IPS-NIHi11 (cell line): ENCODE measurements around the gene ZNF532.

Source experiments
- DNase-seq: peaks from one replicate; pipeline ENCODE4 v3.0.0; 2012; ENCODE audit warnings: mixed read lengths, low spot score

The ZNF532 gene

DNA sequence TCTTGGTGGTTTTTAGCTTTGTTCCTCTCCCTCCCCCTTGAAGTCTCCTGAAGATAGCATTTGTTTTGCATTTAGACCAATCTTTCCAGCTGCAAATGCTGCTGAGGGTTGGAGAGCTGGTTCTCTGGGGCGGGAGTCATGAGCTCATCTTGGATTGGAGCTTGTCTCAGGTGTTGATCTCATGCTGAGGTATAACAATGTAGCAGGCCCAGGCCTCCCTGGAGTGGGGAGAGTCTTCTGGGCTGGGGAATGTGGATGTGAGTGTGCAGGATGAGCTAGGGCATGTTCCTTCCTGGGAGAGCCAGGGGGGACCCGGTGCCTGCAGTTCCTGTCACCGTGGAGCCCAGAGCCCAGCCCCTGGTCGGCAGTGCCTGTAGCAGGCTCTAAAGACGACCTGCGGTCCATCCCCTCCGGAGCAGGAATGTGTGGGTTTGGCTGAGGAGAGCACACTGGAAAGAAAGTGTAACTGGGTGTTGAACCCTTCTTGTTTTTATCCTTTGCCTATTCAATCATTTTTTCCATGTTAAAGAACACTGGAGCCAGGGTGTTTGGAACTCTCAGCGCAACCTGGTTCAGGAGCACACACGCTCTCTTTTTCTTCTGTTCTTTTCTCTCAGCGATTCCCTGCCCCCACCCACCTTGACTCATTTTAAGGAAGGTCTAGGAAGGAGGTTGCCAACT is 2.7 kb downstream of the ZNF532 start:
- peak; percentile 80 for DNase-seq

DNA sequence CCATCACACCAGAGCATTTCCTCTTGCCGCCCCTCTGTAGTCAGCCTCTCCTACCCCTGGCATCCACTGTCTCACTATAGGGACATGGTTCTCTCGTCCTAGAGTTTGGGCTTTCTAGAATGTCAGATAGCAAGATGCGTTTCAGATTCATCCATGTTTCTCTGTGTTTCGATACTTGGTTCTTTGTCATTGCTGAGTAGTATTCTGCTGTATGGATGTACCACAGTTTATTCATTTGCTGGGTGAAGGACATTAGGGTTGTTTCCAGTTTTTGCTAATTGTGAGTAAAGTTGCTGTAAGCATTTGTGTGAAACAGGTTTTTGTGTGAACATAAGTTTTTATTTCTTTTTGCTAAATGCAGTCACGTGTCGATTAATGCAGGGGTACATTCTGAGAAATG is 3.8 kb downstream of the ZNF532 start:
- no peak for DNase-seq

DNA sequence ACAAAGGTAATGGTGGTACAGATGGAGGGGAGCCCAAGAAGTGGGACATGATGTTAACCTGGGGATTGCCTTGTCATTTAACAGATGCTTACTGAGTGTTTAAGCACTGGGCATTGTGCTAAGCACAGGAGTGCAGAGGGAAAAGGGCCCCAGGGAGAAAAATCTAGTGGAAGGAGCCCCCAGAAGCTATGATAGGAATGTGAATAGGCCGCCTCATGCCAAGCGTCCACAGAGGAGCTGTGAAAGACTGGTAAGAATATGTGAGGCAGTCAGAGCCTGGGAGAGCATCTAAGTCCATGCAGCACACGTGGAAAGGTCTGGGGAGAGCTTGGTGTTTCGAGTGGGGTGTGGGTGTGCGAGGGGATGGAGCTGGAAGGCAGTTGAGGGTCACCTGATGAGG is 5.5 kb downstream of the ZNF532 start:
- DNase-seq = no peak

DNA sequence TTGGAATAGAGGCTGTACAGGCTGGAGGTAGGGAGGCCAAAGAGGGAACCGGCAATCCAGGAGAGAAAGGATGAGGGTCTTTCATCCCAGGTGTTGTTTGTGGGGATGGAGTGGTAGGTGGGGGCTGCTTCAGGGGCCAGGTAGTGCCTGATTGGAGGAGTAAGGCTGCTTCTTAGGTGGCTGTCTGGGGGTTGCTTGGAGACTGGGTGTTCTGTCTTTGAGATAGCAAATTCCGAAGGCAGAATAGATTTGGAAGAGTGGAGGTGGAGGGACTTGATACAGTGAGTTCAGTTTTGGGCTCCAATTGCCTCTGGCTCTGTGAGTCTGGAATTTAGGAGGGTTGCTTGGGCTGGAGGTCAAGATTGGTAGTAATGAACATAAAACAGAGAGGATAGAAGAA is 5.9 kb downstream of the ZNF532 start:
- DNase-seq = no peak

DNA sequence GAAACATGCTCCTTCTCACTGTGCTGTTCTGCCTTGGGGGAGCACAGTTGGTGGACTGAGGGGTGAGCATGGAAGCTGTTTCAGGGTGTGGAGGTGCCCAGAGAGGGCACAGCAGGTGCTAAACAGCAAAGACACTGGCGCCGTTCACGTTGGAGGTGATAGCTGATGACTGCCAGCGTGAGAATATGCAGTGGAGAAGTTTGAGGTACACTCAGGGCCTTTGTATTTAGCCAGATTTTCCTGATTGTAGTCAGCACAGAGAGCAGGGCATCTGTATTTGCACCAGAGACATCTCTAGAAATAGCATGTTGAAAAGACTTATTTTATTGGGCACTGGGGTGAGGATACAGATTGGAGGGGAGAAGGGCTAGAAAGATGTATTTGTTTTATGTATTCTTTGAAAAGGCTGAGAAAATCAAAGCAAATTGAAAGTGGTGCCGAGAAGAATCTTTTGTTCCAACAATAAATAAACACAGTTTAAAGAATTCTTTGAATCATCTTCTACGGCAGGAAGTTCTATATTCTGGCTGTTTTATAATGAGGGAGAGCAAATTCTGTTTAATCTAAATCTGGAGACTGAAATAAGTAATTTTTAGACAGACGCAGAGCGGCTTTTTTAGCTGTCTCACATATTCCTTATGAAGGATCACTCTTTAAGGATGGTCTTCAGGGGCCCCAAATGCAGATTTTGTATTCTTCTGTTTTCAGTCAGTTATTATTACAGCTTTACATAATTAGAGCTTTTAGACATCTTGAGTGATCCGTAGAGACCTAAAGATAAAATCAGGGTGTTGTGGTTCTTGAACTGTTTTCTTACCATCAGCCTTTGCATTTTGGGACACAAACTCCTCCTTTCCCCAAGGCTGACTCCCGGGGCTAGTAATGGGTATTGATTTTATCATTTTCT is 7.1 kb downstream of the ZNF532 start:
- no peak for DNase-seq

DNA sequence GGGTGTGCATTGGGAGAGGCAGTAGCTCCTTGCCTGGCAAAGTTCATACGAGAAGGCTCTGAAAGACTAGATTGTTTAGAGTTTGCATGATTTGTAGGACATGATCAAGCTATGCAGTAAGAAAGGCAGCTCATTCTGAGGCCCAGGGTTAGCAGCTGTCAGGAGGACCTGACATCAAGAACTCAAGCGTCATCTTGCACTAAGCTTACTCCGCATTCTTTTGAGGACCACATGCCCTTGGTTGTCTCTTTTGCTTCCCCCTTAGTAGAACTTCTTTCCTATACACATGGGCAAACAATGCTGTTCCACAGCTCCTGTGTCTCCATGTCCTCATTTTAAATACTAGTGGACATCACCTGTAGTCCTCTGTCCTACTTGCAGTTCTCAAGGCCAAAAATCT is 14.0 kb downstream of the ZNF532 start:
- no peak for DNase-seq

DNA sequence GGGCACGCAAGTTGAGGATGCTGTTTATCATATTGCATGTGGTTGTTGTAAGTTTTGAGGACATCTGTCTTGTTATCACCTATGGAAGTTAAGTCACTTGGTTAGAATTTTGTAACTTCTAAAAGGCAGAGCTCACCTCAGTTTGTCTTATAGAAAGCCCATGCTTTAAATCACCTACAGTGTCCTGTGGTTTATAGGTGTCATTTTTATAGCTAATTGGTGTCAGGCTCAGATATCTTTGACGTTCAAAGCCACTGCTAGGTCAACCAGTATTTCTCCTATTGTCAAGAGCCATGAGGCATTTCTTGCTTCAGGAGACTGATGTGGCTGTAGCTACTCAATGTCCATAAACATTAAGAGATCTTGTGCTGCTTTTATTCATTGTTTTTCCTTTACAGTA is 16.8 kb downstream of the ZNF532 start:
- DNase-seq = no peak

DNA sequence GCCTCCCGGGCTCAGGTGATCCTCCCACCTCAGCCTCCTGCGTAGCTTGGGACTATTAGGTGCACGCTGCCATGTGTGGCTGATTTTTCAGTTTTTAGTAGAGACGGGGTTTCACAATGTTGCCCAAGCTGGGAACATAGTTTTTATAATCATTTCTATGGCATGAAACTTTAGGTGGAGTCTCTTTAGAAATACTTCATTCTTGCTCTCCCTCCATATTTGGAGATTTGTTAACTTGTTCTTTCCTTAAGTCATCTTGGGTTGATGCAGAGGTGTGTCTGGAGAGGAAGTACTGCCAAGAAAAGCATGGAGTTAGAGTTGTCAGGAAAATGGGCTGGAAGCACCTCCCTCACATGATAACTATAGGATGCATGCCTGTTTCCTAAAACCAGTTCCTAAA is 17.4 kb downstream of the ZNF532 start:
- DNase-seq = no peak

DNA sequence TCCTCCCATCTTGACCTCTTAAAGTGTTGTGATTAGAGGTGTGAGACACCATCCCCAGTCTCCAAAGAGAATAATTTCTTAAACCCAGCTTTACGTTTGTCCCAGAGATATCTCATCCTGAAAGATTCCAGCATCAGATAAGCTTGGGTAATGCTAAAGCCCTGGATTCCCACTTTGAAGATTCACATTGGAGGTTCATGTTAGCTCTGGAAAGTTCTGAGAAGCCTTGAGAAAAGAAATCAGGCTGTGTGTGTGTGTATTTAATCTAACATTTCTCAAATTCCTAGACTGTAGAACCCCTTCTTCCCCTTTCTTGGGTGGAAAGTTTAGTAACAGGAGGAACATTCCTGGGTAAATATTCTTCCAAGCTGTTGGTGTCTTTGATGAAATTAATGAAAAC is 18.0 kb downstream of the ZNF532 start:
- DNase-seq = no peak

DNA sequence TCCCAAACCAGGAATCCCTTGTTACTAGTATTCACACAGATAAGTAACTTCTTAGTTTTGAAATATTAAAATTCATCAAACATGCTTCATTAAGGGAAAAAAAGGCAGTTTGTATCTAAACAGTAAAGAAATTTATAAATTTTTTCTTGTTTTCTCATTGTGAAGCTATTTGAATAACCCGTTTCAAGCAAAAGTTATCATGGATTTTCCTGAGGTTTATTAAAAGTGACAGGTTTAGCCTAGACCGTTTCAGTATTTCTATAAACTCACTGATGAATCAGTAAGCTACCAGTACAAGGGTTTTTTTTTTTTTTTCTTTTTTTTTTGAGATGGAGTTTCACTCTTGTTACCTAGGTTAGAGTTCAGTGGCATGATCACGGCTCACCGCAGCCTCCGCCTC is 20.0 kb downstream of the ZNF532 start:
- no peak for DNase-seq

DNA sequence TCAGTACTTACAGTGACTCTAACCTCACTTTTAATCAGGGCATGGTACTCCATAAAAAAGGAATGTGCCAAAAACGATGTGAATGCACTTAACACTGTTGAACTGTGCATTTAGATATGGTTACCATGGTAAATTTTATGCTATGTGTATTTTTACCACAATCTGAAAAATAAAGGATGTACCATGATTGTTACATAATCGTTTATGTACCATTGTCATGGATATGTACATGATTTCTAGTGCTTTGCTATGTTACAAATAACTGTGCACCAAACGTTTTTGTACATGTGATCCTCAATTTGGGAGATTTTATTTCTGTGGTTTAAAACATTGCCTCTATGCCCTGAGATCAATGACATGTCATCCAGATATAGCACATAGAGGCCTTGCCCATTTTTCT is 21.8 kb downstream of the ZNF532 start:
- no peak for DNase-seq

DNA sequence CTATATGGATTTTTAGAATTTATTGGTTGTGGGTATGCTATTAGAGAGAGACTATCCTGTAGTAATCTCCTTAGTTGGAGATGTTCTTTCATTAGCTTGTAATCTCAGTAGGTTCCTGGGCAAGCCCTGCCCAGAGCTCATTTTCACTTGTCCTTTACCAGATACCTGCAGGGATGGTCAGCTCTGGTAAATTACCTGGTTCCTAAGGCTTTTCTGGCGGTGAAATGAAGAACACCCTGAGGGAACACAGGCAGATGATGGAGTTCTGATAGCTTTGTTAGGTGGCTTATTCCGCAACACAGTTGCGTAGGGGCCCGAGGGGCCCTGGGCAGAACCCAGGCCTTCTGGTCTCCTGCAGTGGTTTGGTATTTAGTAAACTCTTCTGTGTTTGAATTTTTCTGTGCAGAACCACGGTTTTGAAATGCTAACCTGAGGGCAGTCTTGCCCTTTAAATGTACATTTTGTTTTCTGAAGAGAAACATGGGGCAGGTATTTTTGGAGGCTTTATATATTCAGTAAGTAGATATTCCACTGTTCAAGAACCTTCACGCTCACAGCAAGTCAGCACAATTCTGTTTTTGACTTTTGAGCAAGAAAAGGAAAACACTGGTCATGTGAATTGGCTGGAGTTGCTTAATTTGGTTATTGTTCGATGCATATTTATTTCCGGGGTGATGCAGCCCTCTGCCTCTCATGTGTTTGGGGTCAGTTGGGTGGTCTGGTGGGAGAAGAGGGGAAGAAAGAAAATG is 22.4 kb downstream of the ZNF532 start:
- DNase-seq = no peak

DNA sequence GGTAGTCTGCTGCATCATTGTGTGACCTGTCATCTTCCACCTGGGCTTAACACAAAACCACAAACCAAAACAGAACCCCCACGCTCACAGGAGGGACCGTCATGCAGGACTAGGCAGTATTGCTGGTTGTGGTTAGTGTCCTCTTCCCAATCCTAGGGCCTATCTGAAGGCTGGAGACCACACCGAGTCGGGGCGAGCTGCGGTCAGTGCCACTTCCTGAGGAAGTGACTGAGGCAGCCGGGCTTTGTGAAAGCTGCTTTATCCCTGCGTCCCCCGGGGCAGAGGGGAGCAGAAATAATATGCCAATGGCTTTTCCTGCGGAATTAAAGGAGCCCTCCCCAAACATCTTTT is 22.9 kb downstream of the ZNF532 start:
- DNase-seq = no peak

DNA sequence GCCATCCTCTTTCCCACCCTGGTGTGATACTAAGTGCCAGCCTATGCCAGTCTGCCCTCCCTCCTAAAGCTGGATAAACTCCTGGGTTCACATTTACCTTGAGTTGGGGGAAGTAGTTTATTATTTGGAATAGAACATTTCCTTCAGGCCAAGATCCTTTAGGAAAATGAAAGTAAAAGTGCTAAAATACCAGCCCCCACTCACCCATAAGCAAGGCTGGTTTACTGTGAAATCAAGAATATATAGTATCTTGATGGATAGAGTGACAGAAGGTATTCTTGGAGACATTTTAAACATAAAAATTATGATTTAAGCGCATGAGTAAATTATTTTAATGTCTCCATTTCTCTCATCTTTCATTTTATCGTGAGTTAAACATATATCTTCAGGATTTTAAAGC is 27.1 kb downstream of the ZNF532 start:
- DNase-seq = no peak

DNA sequence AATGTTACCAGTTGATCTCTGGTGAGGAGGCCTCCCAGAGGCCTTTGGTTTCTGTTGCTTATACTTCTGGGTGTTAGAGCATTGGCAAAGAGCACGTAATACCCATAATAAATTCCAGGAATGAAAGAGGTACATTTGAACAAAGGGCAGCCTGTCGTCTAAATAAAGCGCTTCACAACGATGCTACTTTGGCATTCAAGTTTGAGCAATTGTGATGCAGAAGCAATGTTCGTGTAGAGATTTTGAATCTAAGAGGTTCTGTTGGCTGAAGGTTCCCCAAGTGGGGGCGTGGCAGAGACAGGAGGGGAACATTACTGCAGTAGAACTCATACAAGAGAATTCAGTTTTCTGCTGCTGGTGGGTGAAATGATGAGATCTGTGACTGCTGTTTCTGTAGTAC is 27.8 kb downstream of the ZNF532 start:
- no peak for DNase-seq

DNA sequence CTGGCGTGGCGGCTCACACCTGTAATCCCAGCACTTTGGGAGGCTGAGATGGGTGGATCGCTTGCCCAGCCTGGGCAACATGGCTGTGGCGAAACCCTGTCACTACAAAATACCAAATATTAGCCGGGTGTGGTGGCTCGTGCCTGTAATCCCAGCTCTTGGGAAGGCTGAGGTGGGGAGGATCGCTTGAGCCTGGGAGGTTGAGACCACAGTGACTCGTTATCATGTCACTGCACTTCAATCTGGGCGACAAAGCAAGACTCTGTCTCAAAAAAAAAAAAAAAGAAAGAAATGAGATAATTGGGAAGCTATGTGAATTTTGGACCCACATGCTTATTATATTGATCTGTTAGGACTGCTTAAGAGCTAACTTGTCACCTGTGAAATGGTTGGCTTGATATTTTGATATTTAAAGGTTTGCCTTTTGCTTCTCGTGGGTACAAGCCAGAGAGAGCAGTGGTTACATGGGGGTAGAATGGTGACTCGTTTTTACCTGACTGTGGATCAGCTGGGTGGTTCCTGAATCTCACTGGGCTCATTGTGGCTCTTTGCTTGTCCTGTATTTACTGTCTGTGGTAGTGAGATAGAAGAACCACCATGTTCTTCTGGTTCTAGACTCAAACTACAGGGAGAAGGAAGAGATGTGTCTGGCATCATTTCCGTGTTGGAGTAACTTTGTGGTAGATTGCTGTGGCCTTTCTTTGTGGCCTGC is 28.9 kb downstream of the ZNF532 start:
- no peak for DNase-seq

DNA sequence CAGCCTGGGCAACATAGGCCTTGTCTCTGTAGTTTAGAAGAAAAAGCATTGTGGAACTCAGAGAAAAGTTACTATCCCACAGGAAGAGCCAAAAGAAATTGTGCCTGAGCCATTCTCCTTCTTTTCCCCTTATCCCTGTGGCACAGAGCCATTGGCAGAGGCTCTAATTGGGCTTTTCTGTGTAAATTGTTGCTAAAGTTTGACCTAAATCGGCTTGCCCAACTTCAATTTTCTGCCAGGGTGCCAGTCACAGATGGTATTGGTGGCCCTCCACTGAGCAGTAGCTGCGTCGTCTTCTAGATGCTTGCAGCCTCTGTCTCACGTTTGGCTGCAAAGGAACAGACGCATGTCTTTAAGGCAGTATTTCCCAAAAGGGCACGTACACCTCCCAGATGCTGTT is 30.3 kb downstream of the ZNF532 start:
- DNase-seq = no peak

DNA sequence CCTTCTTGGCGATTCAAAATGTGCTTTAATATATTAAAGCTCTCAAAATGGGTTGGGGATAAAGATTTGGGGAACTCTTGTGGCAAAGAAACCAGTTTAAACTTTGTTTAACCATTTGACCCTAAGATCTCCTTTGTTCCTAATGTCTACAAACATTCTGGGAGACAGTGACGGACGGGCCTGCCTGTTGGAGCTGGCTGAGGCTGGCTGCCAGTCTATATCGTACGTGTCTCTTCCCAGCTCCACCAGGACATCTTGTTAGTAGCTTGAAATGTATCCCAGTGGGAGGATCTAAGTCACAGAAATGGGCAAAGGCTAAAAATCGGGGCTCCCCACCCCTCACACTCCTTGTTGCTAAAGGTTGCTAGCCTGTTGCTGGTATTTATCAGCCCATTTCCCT is 30.7 kb downstream of the ZNF532 start:
- DNase-seq = no peak

DNA sequence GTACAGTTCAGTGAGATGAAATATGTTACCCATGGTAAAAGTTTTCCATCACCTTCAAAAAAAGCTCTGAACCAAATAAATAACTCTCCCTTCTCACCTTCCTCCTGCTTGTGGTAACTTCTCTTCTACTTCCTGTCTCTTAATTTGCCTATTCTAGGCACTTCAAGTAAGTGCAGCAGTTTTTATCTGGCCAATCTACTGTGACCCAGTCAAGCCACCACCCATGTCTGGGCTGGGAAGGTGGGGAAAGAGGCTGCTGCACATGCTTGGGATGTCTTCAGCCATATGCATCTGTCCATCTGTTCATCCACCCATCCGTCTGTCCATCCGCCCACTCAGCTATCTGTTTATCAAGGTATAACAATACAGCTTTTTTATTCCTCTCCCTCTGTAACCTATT is 31.6 kb downstream of the ZNF532 start:
- DNase-seq = no peak

DNA sequence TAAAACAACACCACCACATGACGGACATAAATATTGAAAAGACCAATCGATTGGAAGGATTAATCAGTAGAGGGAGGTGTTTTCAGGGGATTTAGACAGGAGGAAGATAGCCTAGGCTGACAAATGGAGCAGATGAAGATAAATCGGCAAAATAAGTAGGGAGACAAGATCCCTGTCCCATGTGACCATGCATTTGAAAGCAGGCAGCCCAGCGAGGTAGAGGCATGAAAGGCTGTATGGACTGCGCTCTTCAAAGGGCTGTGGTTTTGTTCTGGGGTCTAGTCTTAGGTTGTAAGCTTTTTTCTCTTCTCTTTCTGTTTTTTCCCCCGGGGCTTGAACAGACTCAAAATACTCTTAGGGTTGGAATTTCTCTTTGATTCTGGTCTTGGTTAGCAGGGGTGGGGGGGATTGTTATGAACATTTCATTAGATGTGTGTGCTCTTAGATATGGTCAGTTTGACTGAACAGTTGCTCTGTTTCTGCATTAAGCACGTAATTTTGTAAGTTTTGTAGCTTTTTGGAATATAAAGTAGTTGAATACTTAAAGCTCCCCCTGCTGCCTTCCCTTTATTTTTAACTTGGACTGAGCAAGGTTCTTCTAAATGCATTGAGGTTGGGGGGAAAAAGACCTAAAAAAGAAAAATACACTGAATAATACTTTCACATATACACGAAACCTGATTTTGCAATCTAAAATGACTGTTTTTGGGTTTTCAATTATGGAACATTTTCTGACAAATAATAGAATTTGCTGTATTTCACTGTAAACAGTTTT is 32.2 kb downstream of the ZNF532 start:
- no peak for DNase-seq

DNA sequence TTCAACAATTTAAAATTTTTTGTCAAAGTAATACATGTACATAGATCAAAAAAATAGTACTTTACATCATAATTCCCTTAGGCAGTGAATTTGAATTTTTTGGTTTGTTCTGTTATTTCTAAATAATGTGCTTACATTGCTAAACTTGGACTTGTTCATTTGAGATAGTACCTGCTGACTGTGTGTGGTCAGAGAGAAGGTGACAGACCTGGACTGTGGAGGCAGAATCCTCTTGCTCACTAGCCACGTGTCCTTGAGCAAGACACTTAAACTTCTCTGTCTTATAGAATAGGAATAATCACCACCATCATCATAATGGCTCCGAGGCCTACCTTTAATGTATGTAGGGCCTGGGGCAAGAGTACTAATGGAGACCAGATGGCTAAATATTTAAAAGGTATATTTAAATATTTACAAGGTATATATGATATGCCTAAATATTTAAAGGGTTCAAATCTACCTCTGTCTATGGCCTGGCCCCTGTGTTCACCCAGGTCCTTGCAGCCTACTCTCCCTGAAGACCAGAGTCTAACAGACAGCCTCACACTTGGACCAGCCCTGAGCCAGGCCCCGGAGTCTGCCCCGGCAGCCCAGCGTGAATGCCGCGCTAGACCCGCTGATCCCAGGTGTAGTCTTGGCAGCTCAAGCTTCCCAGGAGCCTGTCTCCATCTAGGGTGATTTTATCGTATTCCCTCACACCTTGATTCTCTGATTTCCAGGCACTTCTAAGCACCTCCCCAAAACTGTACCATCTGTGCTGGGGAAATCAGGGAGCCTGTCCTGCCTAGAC is 33.5 kb downstream of the ZNF532 start:
- DNase-seq = no peak
